GM12875 (cell line): ENCODE results near the gene CCDC92.
"Not testable (repeated sequence)": the region's sequence is repeated elsewhere in the genome, so short reads cannot be mapped to it uniquely, and the experiment has no call there.

ENCODE experiments used
- H3K4me3 ChIP-seq: one replicate; pipeline ENCODE4 v1.5.1; 2011; ENCODE audit warnings: low read depth, low read length, control low read depth
- TF ChIP-seq, protein P1 (sequence below): IDR thresholded peaks from 2 replicates; pipeline ENCODE4 v1.5.1; 2011; ENCODE audit warnings: low read depth, mild to moderate bottlenecking, control low read depth, inconsistent platforms, low read length, moderate library complexity, borderline replicate concordance; ENCODE audit not compliant: insufficient read depth

Gene CCDC92

DNA sequence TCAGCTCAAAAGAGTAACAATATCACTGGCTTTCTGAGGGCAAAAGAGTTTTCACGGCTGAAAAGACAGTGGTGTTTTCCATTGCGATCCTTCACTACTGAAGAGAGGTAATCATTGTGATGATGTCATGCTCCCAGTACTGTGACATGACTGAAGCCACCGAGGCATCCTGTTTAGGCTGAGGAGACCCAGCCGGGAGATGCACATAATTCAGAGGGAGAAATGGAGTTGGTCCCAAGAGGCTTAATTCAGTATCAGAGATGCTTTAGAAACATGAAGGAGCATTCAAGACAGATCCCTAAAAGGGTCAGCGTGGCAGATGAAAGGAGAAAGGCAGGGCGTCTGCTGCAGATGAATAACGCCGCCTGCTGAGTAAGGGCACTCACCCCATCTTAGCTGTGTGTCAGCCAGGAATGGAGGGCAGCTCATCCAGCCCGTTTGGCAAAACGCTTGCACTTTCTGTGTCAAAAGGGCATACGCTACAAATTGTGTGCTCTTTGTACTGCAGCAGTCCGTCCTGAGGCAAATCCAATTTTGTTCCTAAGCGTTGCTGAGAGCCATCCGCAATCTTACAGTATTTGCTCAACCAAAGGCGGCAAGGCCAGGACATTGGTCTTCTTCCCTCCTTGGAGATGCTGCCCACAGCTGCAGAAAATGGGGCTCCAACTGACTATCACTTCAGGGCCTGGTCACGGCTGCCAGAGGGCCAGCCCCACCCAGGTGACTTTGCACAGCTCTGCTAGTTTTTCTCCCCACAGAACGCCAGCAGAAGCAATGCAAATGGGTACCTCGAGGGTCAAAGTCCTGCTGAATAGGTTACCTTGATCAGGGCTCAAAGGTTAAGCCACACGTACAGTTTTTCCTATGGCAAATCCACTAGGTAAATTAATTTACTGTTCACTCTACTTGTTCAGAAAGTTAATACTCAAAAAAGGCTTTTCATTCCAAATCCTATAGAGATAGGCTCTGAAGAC lies 23.5 kb downstream of the CCDC92 start:
- H3K4me3 ChIP-seq: no peak overlapping the region
- TF ChIP-seq, protein P1, sequence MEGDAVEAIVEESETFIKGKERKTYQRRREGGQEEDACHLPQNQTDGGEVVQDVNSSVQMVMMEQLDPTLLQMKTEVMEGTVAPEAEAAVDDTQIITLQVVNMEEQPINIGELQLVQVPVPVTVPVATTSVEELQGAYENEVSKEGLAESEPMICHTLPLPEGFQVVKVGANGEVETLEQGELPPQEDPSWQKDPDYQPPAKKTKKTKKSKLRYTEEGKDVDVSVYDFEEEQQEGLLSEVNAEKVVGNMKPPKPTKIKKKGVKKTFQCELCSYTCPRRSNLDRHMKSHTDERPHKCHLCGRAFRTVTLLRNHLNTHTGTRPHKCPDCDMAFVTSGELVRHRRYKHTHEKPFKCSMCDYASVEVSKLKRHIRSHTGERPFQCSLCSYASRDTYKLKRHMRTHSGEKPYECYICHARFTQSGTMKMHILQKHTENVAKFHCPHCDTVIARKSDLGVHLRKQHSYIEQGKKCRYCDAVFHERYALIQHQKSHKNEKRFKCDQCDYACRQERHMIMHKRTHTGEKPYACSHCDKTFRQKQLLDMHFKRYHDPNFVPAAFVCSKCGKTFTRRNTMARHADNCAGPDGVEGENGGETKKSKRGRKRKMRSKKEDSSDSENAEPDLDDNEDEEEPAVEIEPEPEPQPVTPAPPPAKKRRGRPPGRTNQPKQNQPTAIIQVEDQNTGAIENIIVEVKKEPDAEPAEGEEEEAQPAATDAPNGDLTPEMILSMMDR: no peak

DNA sequence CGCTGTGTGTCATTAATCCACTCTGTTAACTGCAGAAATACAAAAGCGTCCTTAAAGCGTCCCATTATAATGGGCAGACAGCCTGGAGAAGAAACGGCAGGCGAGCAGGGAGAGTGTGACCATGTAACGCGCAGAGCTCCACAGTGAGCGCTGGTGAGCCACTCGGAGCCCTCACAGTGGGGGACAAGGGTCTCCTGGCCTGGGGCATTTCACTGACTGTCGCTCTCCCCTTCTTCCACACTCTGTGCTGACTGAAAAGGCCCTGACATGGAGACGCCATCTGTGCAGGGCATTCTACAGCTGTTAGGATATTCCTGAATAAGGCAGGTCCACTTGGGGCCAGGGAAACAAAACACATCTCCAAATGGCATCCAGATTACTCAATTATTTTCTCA lies 24.2 kb downstream of the CCDC92 start:
- H3K4me3 ChIP-seq: no peak overlapping the region
- TF ChIP-seq, protein P1: no peak

DNA sequence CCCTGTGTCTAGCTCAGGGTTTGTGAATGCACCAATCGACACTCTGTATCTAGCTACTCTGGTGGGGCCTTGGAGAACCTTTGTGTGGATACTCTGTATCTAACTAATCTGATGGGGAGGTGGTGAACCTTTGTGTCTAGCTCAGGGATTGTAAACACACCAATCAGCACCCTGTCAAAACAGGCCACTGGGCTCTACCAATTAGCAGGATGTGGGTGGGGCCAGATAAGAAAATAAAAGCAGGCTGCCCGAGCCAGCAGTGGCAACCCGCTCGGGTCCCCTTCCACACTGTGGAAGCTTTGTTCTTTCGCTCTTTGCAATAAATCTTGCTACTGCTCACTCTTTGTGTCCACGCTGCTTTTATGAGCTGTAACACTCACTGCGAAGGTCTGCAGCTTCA lies 25.1 kb downstream of the CCDC92 start:
- H3K4me3 ChIP-seq: not testable (repeated sequence)

DNA sequence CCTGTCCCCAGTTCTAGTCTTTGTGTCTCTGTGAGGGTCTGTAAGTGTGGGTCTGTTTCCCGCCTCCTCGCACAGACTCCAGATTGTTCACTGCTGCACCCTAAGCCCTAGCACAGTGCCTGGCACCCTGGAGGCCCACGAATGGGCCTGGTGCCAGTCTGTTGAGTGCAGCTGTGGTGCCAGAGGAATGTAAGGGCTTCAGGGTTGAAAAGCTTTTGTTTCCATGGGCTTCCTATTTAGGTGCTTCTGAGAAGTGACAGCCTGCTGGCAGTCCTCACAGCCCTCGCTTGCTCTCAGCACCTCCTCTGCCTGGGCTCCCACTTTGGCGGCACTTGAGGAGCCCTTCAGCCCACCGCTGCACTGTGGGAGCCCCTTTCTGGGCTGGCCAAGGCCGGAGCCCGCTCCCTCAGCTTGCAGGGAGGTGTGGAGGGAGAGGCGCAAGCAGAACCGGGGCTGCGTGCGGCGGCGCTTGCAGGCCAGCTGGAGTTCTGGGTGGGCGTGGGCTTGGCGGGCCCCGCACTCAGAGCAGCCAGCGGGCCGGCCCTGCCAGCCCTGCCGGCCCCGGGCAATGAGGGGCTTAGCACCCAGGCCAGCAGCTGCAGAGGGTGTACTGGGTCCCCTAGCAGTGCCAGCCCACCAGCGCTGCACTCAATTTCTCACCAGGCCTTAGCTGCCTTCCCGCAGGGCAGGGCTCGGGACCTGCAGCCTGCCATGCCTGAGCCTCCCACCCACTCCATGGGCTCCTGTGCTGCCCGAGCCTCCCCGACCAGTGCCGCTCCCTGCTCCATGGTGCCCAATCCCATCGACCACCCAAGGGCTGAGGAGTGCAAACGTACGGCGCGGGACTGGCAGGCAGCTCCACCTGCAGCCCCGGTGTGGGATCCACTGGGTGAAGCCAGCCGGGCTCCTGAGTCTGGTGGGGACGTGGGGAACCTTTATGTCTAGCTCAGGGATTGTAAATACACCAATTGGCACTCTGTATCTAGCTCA lies 25.8 kb downstream of the CCDC92 start:
- H3K4me3 ChIP-seq: not testable (repeated sequence)

DNA sequence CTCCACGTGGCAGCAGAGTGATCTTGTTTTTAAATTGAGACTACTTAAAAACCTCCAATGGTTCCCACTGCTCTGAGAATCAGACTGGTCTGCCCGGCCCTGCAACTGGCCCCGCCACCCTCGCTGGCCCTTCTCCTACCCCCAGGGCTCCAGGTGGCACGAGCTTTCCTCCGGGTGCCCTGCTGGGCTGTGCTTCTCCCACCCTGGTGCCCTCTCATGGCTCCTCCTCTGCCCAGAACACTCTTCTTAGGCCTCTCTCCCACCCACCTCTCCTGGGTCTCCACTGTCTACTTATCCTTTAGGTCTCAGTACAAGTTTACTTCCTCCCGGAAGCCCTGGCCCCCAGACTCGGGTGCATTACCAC lies 26.5 kb downstream of the CCDC92 start:
- TF ChIP-seq, protein P1: no peak
- H3K4me3 ChIP-seq: no peak overlapping the region

DNA sequence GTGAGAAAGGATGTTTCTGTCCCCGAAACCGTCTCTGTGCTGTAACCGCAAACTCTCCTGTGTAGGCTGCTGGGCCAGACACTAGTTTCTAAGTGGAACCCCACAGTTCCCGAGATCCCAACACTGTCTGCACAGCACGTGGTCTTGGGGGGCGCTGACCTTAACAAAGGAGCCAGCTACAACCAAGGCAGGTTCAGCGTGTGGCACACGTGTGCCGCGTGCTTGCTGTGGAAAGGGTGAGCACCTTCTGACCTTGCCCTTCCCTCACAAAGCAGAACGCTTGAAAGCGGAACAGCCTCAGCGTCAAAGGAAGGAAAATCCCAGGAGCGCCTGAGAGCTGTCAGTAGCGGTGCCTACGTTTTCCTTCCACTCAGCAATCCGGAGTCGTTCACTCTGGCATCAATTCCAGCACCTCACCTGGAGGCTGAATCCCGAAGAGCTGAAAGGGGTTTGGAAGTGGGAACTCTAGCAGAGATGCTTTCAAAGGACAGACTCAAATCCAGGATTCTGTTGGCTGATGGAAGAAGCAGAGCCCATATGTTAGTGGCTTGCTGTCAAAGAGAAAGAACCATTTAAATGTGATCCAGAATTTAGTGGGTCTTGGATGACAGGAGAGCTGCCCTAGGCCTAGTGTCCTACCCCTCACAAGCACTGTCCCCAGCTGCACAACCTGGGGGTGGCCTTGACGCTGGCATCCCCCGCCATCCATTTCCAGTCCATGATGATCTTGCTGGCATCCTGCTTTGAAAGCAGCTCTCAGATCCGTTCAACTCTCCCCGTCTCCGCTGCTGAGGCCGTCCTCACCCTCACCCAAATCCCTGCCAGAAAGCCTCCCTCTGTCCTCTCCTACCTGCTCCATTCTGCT lies 27.1 kb downstream of the CCDC92 start:
- TF ChIP-seq, protein P1: no peak
- H3K4me3 ChIP-seq: no peak overlapping the region

DNA sequence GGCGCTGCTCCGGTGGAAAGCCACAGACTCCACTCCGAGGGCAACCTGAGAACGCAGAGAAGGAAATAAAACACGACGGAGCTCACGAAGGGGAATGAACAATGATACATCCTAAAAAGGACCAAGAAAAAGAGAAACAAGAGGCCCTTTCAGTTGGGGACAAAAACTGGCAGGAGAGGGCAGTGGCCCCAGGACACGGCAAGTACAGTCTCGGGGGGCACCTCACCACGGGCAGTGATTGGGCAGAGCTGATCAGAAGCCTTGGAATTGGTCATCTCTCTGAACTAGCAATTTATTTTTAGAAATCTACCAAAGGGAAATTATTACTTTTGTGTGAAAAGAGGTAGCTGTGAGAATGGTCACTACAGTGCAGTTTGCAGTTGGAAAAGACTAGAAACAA lies 27.9 kb downstream of the CCDC92 start:
- H3K4me3 ChIP-seq: no peak overlapping the region

More for the DNA sequence above, 27.9 kb downstream of the CCDC92 start:
- TF ChIP-seq, protein P1: no peak
